ENCODE measurements around the gene PLOD2.

- TF ChIP-seq EZH2 (IDR thresholded peaks at IDR 0.05; ENCODE audit: insufficient read depth, poor library complexity, severe bottlenecking) = no peak
- no peak for TF ChIP-seq EZH2phosphoT487 (IDR thresholded peaks at IDR 0.05; ENCODE audit: insufficient read depth, low read depth)
These were observed 72.1 kb downstream of the PLOD2 start for GRCh38 chr3:146088840-146089239.

All from GM23248 (cell line).